GM23248 (cell line): ENCODE measurements around the gene CNGA1. TPM values are rescaled to one million over a fixed set of nuclear protein-coding genes. Genes with fewer than 3 reads are reported as not detected.

ENCODE experiments used
- DNase-seq: peaks from one replicate; pipeline ENCODE4 v3.0.0-alpha.2; 2015
- H2AFZ ChIP-seq: fragments of 200-600 bp; sonication (generic); 2 replicates; pipeline ENCODE4 v1.6.1; 2016; ENCODE audit warnings: antibody characterized with exemption
- H3F3A ChIP-seq: fragments of 200-600 bp; sonication (generic); 2 replicates; pipeline ENCODE4 v1.6.1; 2016; ENCODE audit warnings: mild to moderate bottlenecking, antibody characterized with exemption, mixed run types; ENCODE audit not compliant: insufficient read depth
- H3K27ac ChIP-seq: fragments of 200-600 bp; sonication (generic); 2 replicates; pipeline ENCODE4 v1.5.1; 2016; ENCODE audit warnings: mild to moderate bottlenecking
- H3K27me3 ChIP-seq: fragments of 200-600 bp; sonication (generic); replicated peaks from 2 replicates; pipeline ENCODE4 v1.6.1; 2016; ENCODE audit warnings: mild to moderate bottlenecking; ENCODE audit not compliant: insufficient read depth
- H3K36me3 ChIP-seq: fragments of 200-600 bp; sonication (generic); 2 replicates; pipeline ENCODE4 v1.6.1; 2016; ENCODE audit warnings: low read depth, mild to moderate bottlenecking
- H3K4me1 ChIP-seq: fragments of 200-600 bp; sonication (generic); 2 replicates; pipeline ENCODE4 v1.6.1; 2016; ENCODE audit warnings: mild to moderate bottlenecking; ENCODE audit not compliant: insufficient read depth
- H3K4me2 ChIP-seq: fragments of 200-600 bp; sonication (generic); one replicate; pipeline ENCODE4 v1.6.1; 2016; ENCODE audit warnings: mild to moderate bottlenecking; ENCODE audit not compliant: unreplicated experiment
- H3K4me3 ChIP-seq: fragments of 200-600 bp; sonication (generic); 2 replicates; pipeline ENCODE4 v1.5.1; 2016; ENCODE audit warnings: mild to moderate bottlenecking
- H3K79me2 ChIP-seq: fragments of 200-600 bp; sonication (generic); 2 replicates; pipeline ENCODE4 v1.6.1; 2016; ENCODE audit warnings: mild to moderate bottlenecking; ENCODE audit not compliant: insufficient read depth
- H3K9ac ChIP-seq: fragments of 200-600 bp; sonication (generic); 2 replicates; pipeline ENCODE4 v1.6.1; 2016; ENCODE audit warnings: mild to moderate bottlenecking
- H3K9me2 ChIP-seq: fragments of 200-600 bp; sonication (generic); 2 replicates; pipeline ENCODE4 v1.6.1; 2016; ENCODE audit warnings: mixed run types, mild to moderate bottlenecking, moderate library complexity; ENCODE audit not compliant: insufficient read depth
- H3K9me3 ChIP-seq: fragments of 200-600 bp; sonication (generic); one replicate; pipeline ENCODE4 v1.6.1; 2017; ENCODE audit warnings: low read depth
- H4K20me1 ChIP-seq: fragments of 200-600 bp; sonication (generic); 2 replicates; pipeline ENCODE4 v1.6.0; 2016; ENCODE audit not compliant: insufficient read depth
- EZH2 ChIP-seq: fragments of 200-600 bp; sonication (generic); IDR thresholded peaks from 2 replicates; pipeline ENCODE4 v1.6.1; 2018; ENCODE audit warnings: antibody characterized with exemption, mild to moderate bottlenecking; ENCODE audit not compliant: insufficient read depth, poor library complexity, severe bottlenecking
- EZH2phosphoT487 ChIP-seq: fragments of 200-600 bp; sonication (generic); IDR thresholded peaks from 2 replicates; pipeline ENCODE4 v1.6.1; 2018; ENCODE audit warnings: antibody characterized with exemption, moderate library complexity, mild to moderate bottlenecking, low read depth; ENCODE audit not compliant: insufficient read depth
- WGBS, 2 experiments: methylation state at CpG; one replicate each; pipeline ENCODE4 v1.1.6; 2015 to 2017; ENCODE audit warnings: low lambda C conversion rate in 2 of 2, low coverage in 1 of 2; ENCODE audit errors: missing lambda C conversion rate in 2 of 2; 5-methylcytosine and 5-hydroxymethylcytosine counted together
- in situ Hi-C: fragments of 300-500 bp; cut with MboI; formaldehyde crosslinking; loops from 2 replicates; pipeline ENCODE4 v1.15.0; 2020
- polyA plus RNA-seq: library from polyadenylated mRNA; unstranded; fragments of >200 nt; fragmentation: Nextera tagmentation; extraction: Ambion mirVana; gene quantifications from 2 replicates; pipeline ENCODE4 v1.2.1, GENCODE V29; 2016
- total RNA-seq: library from RNA; depleted of rRNA; stranded (reverse); fragments of >200 nt; shearing (Covaris generic); gene quantifications from 2 replicates; pipeline ENCODE4 v1.2.3, GENCODE V29; 2014; rRNA removed

The CNGA1 gene
- total RNA-seq (not detected in 2 replicates), polyA plus RNA-seq (not detected in 2 replicates)

GRCh38 chr4:48016141-48017107 is at the start of gene CNGA1, which contains the start of gene NIPAL1:
CNGA1 (minus strand) TSS chr4:48016681; CDS start chr4:47952689, 63,992 bp downstream.
NIPAL1 (plus strand) TSS chr4:48016772; CDS start chr4:48016840, 68 bp downstream.
- WGBS, 2 experiments, result 3 to 4% methylated on average over 54 to 55 of the region's 60 CpGs
- DNase-seq, result peak; percentile 81
- Histone ChIP-seq H3K4me2 (peak within 1 kb of the TSS; percentile 96), H3K9me2 (no peaks in the 10 kb centered on the region), H4K20me1 (no peaks in the 10 kb centered on the region), H3K9me3 (no peaks in the 10 kb centered on the region), H3K27me3 (no peaks in the 10 kb centered on the region), H2AFZ (peak within 1 kb of the TSS; percentile 93), H3K4me3 (peak within 1 kb of the TSS; percentile 83), H3K79me2 (no peaks in the 10 kb centered on the region), H3K9ac (peak within 1 kb of the TSS; percentile 77), H3K27ac (no peak within 1 kb of the TSS), H3K36me3 (no peaks in the 10 kb centered on the region), H3K4me1 (no peaks in the 10 kb centered on the region), H3F3A (no peaks in the 10 kb centered on the region; the same call in 1 of the 2 replicates)
- no peak for TF ChIP-seq EZH2phosphoT487
- no peak for TF ChIP-seq EZH2
- in situ Hi-C loops, result no loop called here

DNA sequence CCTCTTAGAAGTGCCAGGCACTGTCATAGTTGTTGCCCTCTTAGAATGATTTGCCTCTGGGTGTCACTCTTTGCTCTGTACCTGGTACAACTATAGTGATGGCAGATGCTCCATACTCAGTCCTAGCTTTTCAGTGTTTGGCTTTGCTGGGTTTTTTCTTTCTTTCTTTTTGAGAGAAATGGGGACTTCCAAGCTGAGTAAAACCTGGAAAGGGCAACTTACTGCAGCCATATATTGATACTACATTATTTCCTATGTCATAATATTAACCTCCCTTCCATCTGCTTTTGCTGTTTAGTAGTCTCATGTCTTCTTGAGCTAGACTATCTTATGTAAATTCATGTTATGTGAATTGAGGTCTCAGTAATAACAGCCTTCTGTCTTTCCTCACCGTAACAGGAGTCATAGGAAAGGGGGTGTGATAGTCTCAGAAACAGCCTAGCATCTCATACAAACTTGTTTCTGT is 49.1 kb upstream of the CNGA1 start:
- WGBS, 2 experiments, result 67 to 83% methylated on average over 1 of the region's 1 CpG
- no peaks in the 10 kb centered on the region for H3K36me3 ChIP-seq

DNA sequence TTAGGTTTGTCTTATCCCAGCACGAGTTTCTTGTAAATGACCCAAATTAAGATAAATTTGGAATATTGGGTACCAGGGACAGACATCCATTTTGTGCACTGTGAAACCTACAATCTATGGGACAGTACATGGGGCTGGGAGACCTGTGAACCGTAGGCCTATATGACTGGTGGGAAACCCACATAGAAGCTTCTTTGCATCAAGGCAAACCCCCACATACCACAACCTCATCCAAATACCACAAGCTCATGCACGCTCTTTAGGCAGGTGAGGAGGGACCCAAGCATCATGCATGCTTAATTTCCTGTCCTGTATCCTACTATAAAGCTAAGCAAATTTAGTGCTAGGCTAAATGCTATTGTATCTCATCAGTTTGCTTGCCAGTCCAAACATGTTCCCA is 47.9 kb upstream of the CNGA1 start:
- 47 to 54% methylated on average over 3 of the region's 3 CpGs for WGBS, 2 experiments
- no peak for TF ChIP-seq EZH2phosphoT487
- TF ChIP-seq EZH2, result no peak
- no peaks in the 10 kb centered on the region for H3K4me1 ChIP-seq

More for the DNA sequence above, 49.1 kb upstream of the CNGA1 start:
- H3K9me2 ChIP-seq, result no peaks in the 10 kb centered on the region
- no peak overlapping the region for H2AFZ ChIP-seq
- H3K4me2 ChIP-seq, result no peak overlapping the region
- H3K79me2 ChIP-seq, result no peaks in the 10 kb centered on the region
- in situ Hi-C loops, result no loop called here
- H3F3A ChIP-seq, result no peaks in the 10 kb centered on the region
- TF ChIP-seq EZH2 (no peak), EZH2phosphoT487 (no peak)
- no peaks in the 10 kb centered on the region for H4K20me1 ChIP-seq
- no peak overlapping the region for H3K27ac ChIP-seq
- no peak overlapping the region for H3K9ac ChIP-seq
- no peak for DNase-seq
- no peaks in the 10 kb centered on the region for H3K27me3 ChIP-seq
- H3K4me1 ChIP-seq, result no peaks in the 10 kb centered on the region
- H3K4me3 ChIP-seq, result no peak overlapping the region
- H3K9me3 ChIP-seq, result no peaks in the 10 kb centered on the region

GRCh38 chr4:48058617-48059530 is 42.4 kb upstream of the CNGA1 start:
- Histone ChIP-seq H3K4me1 (no peaks in the 10 kb centered on the region), H3K9ac (no peak overlapping the region), H3K27ac (no peak overlapping the region), H3K4me2 (no peak overlapping the region), H3K27me3 (no peaks in the 10 kb centered on the region), H4K20me1 (no peaks in the 10 kb centered on the region), H3K9me3 (no peaks in the 10 kb centered on the region), H3K79me2 (no peaks in the 10 kb centered on the region), H3K36me3 (no peaks in the 10 kb centered on the region), H3F3A (no peaks in the 10 kb centered on the region), H3K4me3 (no peak overlapping the region), H3K9me2 (no peaks in the 10 kb centered on the region), H2AFZ (no peak overlapping the region)
- no peak for DNase-seq
- in situ Hi-C loops, result no loop called here
- 1 to 5% methylated on average over 5 of the region's 5 CpGs for WGBS, 2 experiments
- no peak for TF ChIP-seq EZH2
- no peak for TF ChIP-seq EZH2phosphoT487

More for the DNA sequence above, 47.9 kb upstream of the CNGA1 start:
- Histone ChIP-seq H3K9me3 (no peaks in the 10 kb centered on the region), H2AFZ (no peak overlapping the region), H3K36me3 (no peaks in the 10 kb centered on the region), H3K79me2 (no peaks in the 10 kb centered on the region), H3K9me2 (no peaks in the 10 kb centered on the region), H4K20me1 (no peaks in the 10 kb centered on the region), H3K9ac (no peak overlapping the region), H3K27me3 (no peaks in the 10 kb centered on the region), H3K27ac (no peak overlapping the region), H3K4me3 (no peak overlapping the region), H3F3A (no peaks in the 10 kb centered on the region), H3K4me2 (no peak overlapping the region)
- in situ Hi-C loops, result no loop called here
- no peak for DNase-seq
